A673 (cell line): Measurements from ENCODE around the gene CNPY1. TPM values are rescaled to one million over a fixed set of nuclear protein-coding genes. Genes with fewer than 3 reads are reported as not detected.
A peak's percentile ranks its signal among the peaks of the same experiment; 100 is the strongest.

Source experiments
- BruUV-seq: library from RNA; stranded (reverse); fragments of 400-500 nt; replicated peaks from 2 replicates; lab custom pipeline; 2021; lab: Mats Ljungman, UMichigan
- CTCF ChIA-PET: fragments of 300-600 bp; sonication (Branson Sonifier 250); formaldehyde crosslinking; loops from one replicate; lab custom pipeline; 2022; ENCODE audit warnings: antibody characterized with exemption; lab: Charles Lee
- POLR2A ChIA-PET: fragments of 300-600 bp; sonication (Branson Sonifier 250); formaldehyde crosslinking; loops from one replicate; lab custom pipeline; 2022; ENCODE audit warnings: antibody characterized with exemption; ENCODE audit not compliant: low non-redundant PET; lab: Charles Lee
- DNase-seq: peaks from one replicate; pipeline ENCODE4 v3.0.0-alpha.2; 2015; ENCODE audit warnings: low spot score
- H3K27ac ChIP-seq: fragments of 200-600 bp; sonication (generic); 2 replicates; pipeline ENCODE4 v1.5.1; 2016; ENCODE audit warnings: mixed run types, low read depth, mild to moderate bottlenecking, mixed read lengths, antibody characterized with exemption, low read length; ENCODE audit not compliant: poor library complexity, severe bottlenecking
- H3K27me3 ChIP-seq: fragments of 200-600 bp; sonication (generic); replicated peaks from 2 replicates; pipeline ENCODE4 v1.6.1; 2017; ENCODE audit warnings: mixed run types, low read depth, mild to moderate bottlenecking, mixed read lengths, antibody characterized with exemption, low read length; ENCODE audit not compliant: insufficient read depth, poor library complexity
- H3K36me3 ChIP-seq: fragments of 200-600 bp; sonication (generic); 2 replicates; pipeline ENCODE4 v1.6.1; 2016; ENCODE audit warnings: mixed run types, mild to moderate bottlenecking, mixed read lengths, antibody characterized with exemption, low read length; ENCODE audit not compliant: insufficient read depth, poor library complexity, severe bottlenecking
- H3K4me1 ChIP-seq: fragments of 200-600 bp; sonication (generic); 2 replicates; pipeline ENCODE4 v1.6.1; 2017; ENCODE audit warnings: mixed run types, mild to moderate bottlenecking, mixed read lengths, antibody characterized with exemption, low read length; ENCODE audit not compliant: insufficient read depth, poor library complexity, severe bottlenecking
- H3K4me3 ChIP-seq: fragments of 200-600 bp; sonication (generic); 2 replicates; pipeline ENCODE4 v1.5.1; 2016; ENCODE audit warnings: low read depth, mixed run types, mild to moderate bottlenecking, mixed read lengths, low read length; ENCODE audit not compliant: poor library complexity, severe bottlenecking
- H3K9me3 ChIP-seq: fragments of 200-600 bp; sonication (generic); 2 replicates; pipeline ENCODE4 v1.6.1; 2016; ENCODE audit warnings: mixed run types, low read depth, mild to moderate bottlenecking, mixed read lengths, antibody characterized with exemption, low read length; ENCODE audit not compliant: poor library complexity, severe bottlenecking
- EZH2 ChIP-seq: fragments of 200-600 bp; sonication (generic); IDR thresholded peaks from 2 replicates; pipeline ENCODE4 v1.6.1; 2017; ENCODE audit warnings: borderline replicate concordance, low read depth, mild to moderate bottlenecking, mixed read lengths, antibody characterized with exemption, low read length; ENCODE audit not compliant: poor library complexity, severe bottlenecking
- intact Hi-C: fragments of 100-400 bp; cut with micrococcal nuclease; formaldehyde crosslinking; loops from one replicate; pipeline ENCODE4 v1.10.0; 2022; ENCODE audit not compliant: unreplicated experiment
- total RNA-seq: library from RNA; stranded (reverse); gene quantifications from 2 replicates; pipeline ENCODE4 v1.2.3, GENCODE V29; 2021
- TF ChIP-seq, protein P1 (sequence below): fragments of 300-800, 200-600 bp; sonication (generic); conservative IDR thresholded peaks from 2 replicates; pipeline ENCODE4 v1.5.1; 2017; ENCODE audit warnings: low read depth, mild to moderate bottlenecking, antibody characterized with exemption, low read length, moderate library complexity, mixed read lengths

CNPY1 gene
- total RNA-seq, 1 experiment from 2014 or later = not detected

DNA sequence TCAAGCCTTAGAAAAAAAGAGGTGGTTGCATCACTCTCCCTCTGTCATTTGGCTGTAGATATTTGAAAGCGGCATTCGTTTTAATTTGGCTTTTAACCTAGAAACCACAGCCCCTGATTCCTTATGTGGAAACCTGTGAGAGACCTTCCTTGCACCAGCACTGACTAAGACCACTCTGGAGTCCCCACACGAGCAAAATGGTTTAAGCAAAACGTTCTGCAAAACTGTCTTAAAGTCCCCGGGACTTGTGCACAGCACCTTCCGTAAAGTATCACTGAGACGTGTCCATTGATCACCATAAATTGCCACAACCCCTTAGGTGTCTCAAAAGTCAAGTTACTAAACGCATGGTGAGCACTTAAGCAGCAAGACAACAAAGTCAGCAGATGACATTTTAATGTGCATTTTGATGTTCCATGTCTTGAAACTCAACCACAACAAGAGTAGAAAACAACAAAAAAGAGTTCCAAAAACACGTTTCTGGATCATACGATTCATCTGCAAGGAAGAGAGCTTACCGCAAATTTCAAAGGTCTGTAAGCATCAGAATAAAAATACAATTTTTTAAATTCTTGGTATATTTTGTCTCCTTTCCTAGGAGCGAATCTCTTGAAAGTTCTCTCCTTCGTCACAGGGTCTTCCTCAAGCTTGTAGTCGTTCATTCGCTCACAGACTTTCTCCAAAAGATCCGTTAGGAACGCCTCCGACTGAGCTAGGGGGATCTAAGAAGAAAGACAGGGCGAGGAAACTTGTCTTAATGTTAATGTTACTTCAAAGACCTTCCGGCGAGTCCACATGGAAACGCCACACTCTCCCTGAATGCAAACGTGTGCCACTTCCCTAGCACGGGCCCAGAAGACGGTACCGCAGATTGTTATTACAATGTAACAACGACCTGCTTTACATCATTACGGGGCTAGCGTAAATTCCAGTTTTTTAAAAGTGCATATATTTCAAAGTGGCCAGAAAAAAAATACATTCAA, 37.7 kb downstream of the CNPY1 start:
- peak; percentile 79 for TF ChIP-seq EZH2
- TF ChIP-seq, protein P1, sequence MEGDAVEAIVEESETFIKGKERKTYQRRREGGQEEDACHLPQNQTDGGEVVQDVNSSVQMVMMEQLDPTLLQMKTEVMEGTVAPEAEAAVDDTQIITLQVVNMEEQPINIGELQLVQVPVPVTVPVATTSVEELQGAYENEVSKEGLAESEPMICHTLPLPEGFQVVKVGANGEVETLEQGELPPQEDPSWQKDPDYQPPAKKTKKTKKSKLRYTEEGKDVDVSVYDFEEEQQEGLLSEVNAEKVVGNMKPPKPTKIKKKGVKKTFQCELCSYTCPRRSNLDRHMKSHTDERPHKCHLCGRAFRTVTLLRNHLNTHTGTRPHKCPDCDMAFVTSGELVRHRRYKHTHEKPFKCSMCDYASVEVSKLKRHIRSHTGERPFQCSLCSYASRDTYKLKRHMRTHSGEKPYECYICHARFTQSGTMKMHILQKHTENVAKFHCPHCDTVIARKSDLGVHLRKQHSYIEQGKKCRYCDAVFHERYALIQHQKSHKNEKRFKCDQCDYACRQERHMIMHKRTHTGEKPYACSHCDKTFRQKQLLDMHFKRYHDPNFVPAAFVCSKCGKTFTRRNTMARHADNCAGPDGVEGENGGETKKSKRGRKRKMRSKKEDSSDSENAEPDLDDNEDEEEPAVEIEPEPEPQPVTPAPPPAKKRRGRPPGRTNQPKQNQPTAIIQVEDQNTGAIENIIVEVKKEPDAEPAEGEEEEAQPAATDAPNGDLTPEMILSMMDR = no peak
- Histone ChIP-seq H3K27ac (no peak overlapping the region), H3K4me1 (no peaks in the 10 kb centered on the region), H3K36me3 (no peaks in the 10 kb centered on the region), H3K9me3 (no peaks in the 10 kb centered on the region), H3K4me3 (peak overlapping the region; percentile 37), H3K27me3 (peaks cover 100% of the 10 kb centered on the region)
- ChIA-PET CTCF (no interaction called here), POLR2A (no interaction called here)
- intact Hi-C loops = no loop called here
- BruUV-seq = no TSS peak
- no peak for DNase-seq

- Histone ChIP-seq H3K4me1 (no peaks in the 10 kb centered on the region), H3K36me3 (no peaks in the 10 kb centered on the region), H3K27ac (no peak overlapping the region), H3K4me3 (no peak overlapping the region), H3K9me3 (no peaks in the 10 kb centered on the region), H3K27me3 (peaks cover 100% of the 10 kb centered on the region)
- CTCF ChIA-PET = no interaction called here
- POLR2A ChIA-PET = no interaction called here
- TF ChIP-seq EZH2 = no peak
- TF ChIP-seq, protein P1 = no peak
- DNase-seq = no peak
- no TSS peak for BruUV-seq
- intact Hi-C loops = no loop called here
Observed at GRCh38 chr7:155507576-155507975, 38.8 kb downstream of the CNPY1 start.

DNA sequence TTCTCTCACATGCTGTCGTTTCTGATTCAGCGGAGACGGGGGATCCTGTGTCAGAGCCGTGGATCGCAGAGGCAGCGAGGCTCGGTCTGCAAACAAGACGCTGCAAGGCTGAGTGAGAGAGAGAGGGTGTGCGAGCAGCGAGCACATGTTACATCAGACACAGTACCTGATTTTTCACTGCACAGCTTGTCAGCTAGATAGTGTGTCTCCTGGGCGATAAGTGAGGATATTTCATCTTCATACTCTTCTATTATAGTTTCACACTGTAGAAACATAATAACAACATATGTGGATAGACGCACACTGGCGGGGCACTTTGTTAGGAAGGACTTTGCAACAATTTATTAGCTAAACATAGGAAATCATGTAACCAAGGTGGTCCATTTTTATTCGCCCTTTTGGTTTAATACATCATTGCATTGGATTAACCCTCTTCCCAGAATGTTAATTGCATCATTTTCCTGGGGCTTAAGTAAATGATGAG, 39.5 kb downstream of the CNPY1 start:
- no peak for DNase-seq
- POLR2A ChIA-PET = no interaction called here
- BruUV-seq = no TSS peak
- Histone ChIP-seq H3K9me3 (no peaks in the 10 kb centered on the region), H3K27me3 (peaks cover 100% of the 10 kb centered on the region), H3K4me1 (no peaks in the 10 kb centered on the region), H3K4me3 (no peak overlapping the region), H3K36me3 (no peaks in the 10 kb centered on the region), H3K27ac (no peak overlapping the region)
- CTCF ChIA-PET = no interaction called here
- intact Hi-C loops = no loop called here
- no peak for TF ChIP-seq EZH2
- TF ChIP-seq, protein P1 = no peak
